Glutamatergic neuron (in vitro differentiated cells): Measurements from ENCODE around the gene EML2. TPM values are rescaled to one million over a fixed set of nuclear protein-coding genes. Genes with fewer than 3 reads are reported as not detected.
A peak's percentile ranks its signal among the peaks of the same experiment; 100 is the strongest.

Source experiments
- DNase-seq: peaks from one replicate; pipeline ENCODE4 v3.0.0; 2022
- H3K27ac Mint-ChIP-seq: one replicate; pipeline ENCODE4 v1.8.0; 2020; ENCODE audit warnings: mild to moderate bottlenecking, mixed read lengths, inconsistent platforms; ENCODE audit not compliant: unreplicated experiment
- H3K27me3 Mint-ChIP-seq: one replicate; pipeline ENCODE4 v1.8.0; 2020; ENCODE audit warnings: mild to moderate bottlenecking, moderate library complexity, mixed read lengths, inconsistent platforms; ENCODE audit not compliant: unreplicated experiment
- H3K36me3 Mint-ChIP-seq: one replicate; pipeline ENCODE4 v1.8.0; 2020; ENCODE audit warnings: mild to moderate bottlenecking, mixed read lengths, inconsistent platforms; ENCODE audit not compliant: unreplicated experiment
- H3K4me1 Mint-ChIP-seq: one replicate; pipeline ENCODE4 v1.8.0; 2020; ENCODE audit warnings: mild to moderate bottlenecking, low read depth, mixed read lengths, inconsistent platforms; ENCODE audit not compliant: unreplicated experiment
- H3K4me3 Mint-ChIP-seq: one replicate; pipeline ENCODE4 v1.8.0; 2020; ENCODE audit warnings: mild to moderate bottlenecking, mixed read lengths, inconsistent platforms; ENCODE audit not compliant: unreplicated experiment
- H3K9me3 Mint-ChIP-seq: one replicate; pipeline ENCODE4 v1.8.0; 2020; ENCODE audit warnings: mild to moderate bottlenecking, moderate library complexity, mixed read lengths, inconsistent platforms; ENCODE audit not compliant: unreplicated experiment
- CTCF ChIP-seq: fragments of 200-600 bp; sonication (generic); IDR thresholded peaks from one replicate; pipeline ENCODE4 v1.5.0; 2021; ENCODE audit not compliant: partially characterized antibody, unreplicated experiment
- total RNA-seq: library from RNA; stranded (reverse); fragmentation: NEBNext Ultra II Directional; extraction: Animal tissue kit (Norgen Biotek cat#: 25700); gene quantifications from one replicate; pipeline ENCODE4 v1.2.1, GENCODE V29; 2021; ENCODE audit not compliant: unreplicated experiment

Gene EML2
- total RNA-seq, 1 donor from 2014 or later = 53.2 TPM

DNA sequence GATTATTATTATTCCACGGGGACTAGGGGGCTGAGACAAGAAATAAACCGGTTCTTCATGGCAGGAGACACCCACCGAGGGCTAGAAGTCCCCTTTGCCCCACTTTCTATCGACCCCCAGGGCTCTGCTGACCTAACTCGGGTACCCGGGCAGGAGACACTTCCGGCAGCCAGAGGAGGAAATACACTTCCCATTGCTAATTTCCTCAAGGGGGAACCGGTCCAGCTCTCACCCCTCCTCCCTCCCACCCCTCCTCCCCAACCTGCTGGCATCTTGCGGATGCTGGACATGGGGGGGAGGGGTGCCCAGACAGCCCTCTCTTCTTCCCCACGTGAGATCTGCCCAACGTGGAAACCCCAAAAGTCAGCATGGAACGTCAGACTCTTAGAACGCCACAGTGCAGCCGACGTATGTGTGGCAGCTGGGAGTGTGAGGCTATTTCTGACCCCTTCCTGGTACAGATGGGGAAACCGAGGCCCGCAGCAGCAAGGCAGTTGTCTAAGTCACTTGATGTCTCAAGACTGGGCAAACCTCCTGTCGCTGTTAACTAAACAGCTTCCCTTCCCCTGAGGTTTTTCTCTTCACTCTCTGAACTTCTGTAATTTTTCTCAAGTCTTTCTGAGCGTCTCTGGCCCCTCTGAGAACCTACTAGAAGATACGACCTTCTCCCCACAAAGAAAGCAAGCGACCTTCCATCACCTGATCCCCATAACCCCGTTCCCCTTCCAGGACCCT, 40.8 kb downstream of the EML2 start:
- Mint-ChIP-seq H3K9me3 (peaks cover 4% of the 10 kb centered on the region), H3K4me3 (peak overlapping the region; percentile 65), H3K27me3 (peaks cover 45% of the 10 kb centered on the region)

DNA sequence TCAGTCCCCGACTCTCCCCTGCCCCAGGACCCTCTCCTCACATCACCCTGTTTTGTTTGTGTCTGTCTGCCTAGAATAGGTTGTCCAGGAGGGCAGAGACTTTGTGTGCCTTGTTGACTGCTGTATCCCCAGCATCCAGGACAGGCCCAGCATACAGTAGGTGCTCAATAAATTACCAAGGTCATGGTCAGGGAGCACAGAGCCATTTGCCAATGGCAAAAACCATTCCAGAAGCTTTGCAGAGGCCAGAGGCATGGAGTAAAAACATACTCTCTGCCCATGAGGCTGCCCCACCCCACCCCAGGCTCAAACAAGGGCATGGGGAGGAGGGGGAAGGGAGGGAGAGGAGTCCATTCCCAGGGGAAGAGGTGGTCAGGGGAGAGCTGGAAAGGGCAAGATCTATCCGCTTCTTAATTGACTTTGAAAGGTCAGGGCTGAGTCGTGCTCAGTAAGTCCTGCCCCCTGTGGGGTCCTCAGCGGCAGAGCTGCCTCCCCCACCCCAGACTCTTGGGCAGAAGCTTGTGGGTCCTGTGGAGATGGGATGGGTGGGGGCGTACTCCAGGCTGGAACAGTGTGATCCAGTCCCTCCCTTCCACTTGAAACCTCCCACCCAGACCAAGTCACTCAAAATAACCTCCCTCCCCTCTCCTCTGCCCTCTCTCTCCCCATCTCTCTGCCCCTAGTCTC, 41.6 kb downstream of the EML2 start:
- Mint-ChIP-seq H3K27me3 (peaks cover 37% of the 10 kb centered on the region), H3K27ac (no peak overlapping the region), H3K9me3 (peaks cover 4% of the 10 kb centered on the region), H3K36me3 (no peaks in the 10 kb centered on the region), H3K4me1 (peaks cover 19% of the 10 kb centered on the region), H3K4me3 (peak overlapping the region; percentile 65)
- TF ChIP-seq CTCF = no peak
- no peak for DNase-seq

More for the DNA sequence above, 40.8 kb downstream of the EML2 start:
- no peak for TF ChIP-seq CTCF
- no peak overlapping the region for H3K27ac Mint-ChIP-seq
- no peaks in the 10 kb centered on the region for H3K36me3 Mint-ChIP-seq
- DNase-seq = no peak
- peaks cover 19% of the 10 kb centered on the region for H3K4me1 Mint-ChIP-seq

GRCh38 chr19:45595814-45596213, 43.4 kb downstream of the EML2 start:
- Mint-ChIP-seq H3K27ac (no peak overlapping the region), H3K27me3 (peaks cover 26% of the 10 kb centered on the region), H3K36me3 (no peaks in the 10 kb centered on the region), H3K4me1 (peaks cover 19% of the 10 kb centered on the region), H3K9me3 (peaks cover 5% of the 10 kb centered on the region), H3K4me3 (no peak overlapping the region)
- no peak for DNase-seq
- TF ChIP-seq CTCF = no peak

DNA sequence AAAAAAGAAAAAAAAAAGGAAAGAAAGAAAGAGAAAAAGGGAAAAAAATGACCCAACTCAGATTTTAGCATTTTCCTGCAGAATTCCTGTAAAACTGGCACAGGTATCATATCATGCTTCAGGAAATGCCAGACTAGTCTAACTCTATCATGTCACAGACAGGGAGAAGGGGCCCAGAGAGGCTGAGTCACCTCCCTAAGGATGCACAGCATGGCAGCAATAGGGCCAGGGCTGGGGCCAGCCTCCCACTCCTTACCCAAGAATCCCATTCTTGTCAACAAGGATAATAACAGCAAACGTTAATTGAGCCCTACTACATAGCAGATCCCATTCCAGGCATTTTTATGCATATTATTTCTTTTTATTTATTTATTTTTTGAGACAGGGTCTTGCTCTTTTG, 45.7 kb downstream of the EML2 start:
- no peak for DNase-seq
- H3K36me3 Mint-ChIP-seq = no peaks in the 10 kb centered on the region
- H3K9me3 Mint-ChIP-seq = peaks cover 5% of the 10 kb centered on the region
- no peak for TF ChIP-seq CTCF
- no peak overlapping the region for H3K4me3 Mint-ChIP-seq
- H3K27ac Mint-ChIP-seq = no peak overlapping the region
- H3K27me3 Mint-ChIP-seq = peaks cover 19% of the 10 kb centered on the region
- H3K4me1 Mint-ChIP-seq = peaks cover 7% of the 10 kb centered on the region

DNA sequence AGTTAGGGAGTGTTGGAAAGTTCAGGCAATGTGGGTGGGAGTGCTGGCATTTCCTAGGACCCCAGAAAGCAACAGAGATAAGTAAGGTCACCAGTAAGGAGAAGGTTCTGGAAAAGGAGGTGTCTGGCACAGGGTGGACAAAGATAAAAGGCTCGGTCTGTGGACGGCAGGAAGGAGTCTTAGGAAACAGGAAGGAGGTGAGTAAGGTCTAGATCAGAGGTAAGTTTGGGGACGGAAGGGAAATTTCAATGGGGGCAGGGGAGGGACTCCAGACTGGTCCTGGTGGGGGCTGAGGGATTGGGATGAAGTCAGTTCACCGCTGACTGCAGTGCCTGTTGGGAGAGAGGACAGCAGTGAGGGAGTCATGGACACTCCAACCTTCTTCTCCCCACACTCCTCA, 46.8 kb downstream of the EML2 start:
- Mint-ChIP-seq H3K9me3 (peaks cover 5% of the 10 kb centered on the region), H3K4me1 (no peaks in the 10 kb centered on the region), H3K27ac (no peak overlapping the region), H3K4me3 (no peak overlapping the region), H3K27me3 (peaks cover 14% of the 10 kb centered on the region), H3K36me3 (no peaks in the 10 kb centered on the region)
- DNase-seq = no peak
- TF ChIP-seq CTCF = no peak
